ENCODE data around the gene ZNF20.

DNA sequence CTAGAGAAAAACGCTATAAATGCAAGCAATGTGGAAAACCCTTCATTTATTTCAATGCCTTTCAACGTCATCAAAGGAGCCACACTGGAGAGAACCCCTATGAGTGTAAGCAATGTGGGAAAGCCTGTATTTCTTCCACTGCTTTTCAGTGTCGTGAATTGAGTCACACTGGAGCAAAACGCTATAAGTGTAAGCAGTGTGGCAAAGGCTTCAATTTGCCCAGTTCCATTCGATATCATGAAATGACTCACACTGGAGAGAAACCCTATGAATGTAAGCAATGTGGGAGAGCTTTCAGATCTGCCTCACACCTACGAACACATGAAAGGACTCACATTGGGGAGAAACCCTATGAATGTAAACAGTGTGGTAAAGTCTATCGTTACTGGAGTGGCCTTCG lies 27.4 kb downstream of the ZNF20 start:
- TF ChIP-seq CTCF (IDR thresholded peaks at IDR 0.05), result no peak
- no peak for TF ChIP-seq POLR2A (IDR thresholded peaks at IDR 0.05)
